Measurements from ENCODE around the gene SMIM24. TPM values are rescaled to one million over a fixed set of nuclear protein-coding genes. Genes with fewer than 3 reads are reported as not detected.

Gene SMIM24
- total and polyA plus RNA-seq, 10 of the 15 experiments (the other 5 are each of a cell fraction or from before 2014, with no cell fraction given) = 0.14 to 0.44 (median 0.23) TPM; not detected in 4

DNA sequence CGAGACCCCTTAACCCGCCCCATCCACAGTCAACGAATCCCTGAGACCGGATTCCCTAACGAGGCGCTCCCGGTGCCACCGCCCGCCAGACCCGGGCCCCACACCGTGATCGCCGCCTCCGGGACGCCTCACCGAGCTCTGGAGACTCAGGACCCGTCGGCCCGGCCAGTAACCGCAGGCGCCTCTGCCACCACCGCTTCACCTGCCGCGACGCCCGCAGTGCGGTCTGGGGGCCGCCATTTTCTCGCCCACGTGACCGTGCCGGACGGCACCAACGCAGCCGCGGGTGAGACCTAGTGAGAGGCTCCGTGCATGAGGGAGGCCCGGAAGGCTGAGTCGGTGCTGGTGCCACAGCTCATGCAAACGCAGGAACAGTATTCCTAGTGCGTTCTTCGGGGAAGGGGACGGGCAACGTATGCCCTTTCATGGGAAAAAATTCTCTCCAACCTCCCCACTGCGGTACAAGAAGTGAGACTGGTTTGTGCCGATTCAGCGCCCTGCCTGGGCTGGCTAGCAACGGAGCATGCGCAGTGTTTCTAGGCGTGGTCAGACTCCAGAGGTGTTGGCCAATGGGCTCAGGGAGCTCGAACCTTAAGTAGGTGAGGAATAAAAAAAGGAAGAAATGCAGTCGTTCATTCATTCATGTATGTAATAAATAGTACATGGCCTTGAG lies 20.2 kb upstream of the SMIM24 start, which contains the start of gene DOHH (continued):
- TF ChIP-seq, protein P1, sequence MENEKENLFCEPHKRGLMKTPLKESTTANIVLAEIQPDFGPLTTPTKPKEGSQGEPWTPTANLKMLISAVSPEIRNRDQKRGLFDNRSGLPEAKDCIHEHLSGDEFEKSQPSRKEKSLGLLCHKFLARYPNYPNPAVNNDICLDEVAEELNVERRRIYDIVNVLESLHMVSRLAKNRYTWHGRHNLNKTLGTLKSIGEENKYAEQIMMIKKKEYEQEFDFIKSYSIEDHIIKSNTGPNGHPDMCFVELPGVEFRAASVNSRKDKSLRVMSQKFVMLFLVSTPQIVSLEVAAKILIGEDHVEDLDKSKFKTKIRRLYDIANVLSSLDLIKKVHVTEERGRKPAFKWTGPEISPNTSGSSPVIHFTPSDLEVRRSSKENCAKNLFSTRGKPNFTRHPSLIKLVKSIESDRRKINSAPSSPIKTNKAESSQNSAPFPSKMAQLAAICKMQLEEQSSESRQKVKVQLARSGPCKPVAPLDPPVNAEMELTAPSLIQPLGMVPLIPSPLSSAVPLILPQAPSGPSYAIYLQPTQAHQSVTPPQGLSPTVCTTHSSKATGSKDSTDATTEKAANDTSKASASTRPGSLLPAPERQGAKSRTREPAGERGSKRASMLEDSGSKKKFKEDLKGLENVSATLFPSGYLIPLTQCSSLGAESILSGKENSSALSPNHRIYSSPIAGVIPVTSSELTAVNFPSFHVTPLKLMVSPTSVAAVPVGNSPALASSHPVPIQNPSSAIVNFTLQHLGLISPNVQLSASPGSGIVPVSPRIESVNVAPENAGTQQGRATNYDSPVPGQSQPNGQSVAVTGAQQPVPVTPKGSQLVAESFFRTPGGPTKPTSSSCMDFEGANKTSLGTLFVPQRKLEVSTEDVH (IDR thresholded peaks at IDR 0.05; ENCODE audit: low read depth, partially characterized antibody) = peak; percentile 64
- TF ChIP-seq NFYB (IDR thresholded peaks at IDR 0.05; ENCODE audit: insufficient read depth, low read depth, low read length) = peak; percentile 82
- TF ChIP-seq TCF12 (IDR thresholded peaks at IDR 0.05; ENCODE audit: low read depth, low read length) = peak; percentile 79; the same call in 1 of the 2 replicates
- peak; percentile 26; the same call in 1 of the 2 replicates for TF ChIP-seq HDGF (IDR thresholded peaks at IDR 0.05)
- TF ChIP-seq HCFC1 (IDR thresholded peaks at IDR 0.05; ENCODE audit: low read length) = peak; percentile 69
- TF ChIP-seq POLR2A (IDR thresholded peaks at IDR 0.05; ENCODE audit: low read depth, low read length) = peak; percentile 98
- no peak for TF ChIP-seq ETV6 (conservative IDR thresholded peaks at IDR 0.05 in 1 of 2, IDR thresholded peaks at IDR 0.05 in 1 of 2; ENCODE audit: borderline replicate concordance in 1 of 2, low read depth in 1 of 2)
- TF ChIP-seq STAT1 (conservative IDR thresholded peaks at IDR 0.05) = peak; percentile 97
- TF ChIP-seq, protein P2, sequence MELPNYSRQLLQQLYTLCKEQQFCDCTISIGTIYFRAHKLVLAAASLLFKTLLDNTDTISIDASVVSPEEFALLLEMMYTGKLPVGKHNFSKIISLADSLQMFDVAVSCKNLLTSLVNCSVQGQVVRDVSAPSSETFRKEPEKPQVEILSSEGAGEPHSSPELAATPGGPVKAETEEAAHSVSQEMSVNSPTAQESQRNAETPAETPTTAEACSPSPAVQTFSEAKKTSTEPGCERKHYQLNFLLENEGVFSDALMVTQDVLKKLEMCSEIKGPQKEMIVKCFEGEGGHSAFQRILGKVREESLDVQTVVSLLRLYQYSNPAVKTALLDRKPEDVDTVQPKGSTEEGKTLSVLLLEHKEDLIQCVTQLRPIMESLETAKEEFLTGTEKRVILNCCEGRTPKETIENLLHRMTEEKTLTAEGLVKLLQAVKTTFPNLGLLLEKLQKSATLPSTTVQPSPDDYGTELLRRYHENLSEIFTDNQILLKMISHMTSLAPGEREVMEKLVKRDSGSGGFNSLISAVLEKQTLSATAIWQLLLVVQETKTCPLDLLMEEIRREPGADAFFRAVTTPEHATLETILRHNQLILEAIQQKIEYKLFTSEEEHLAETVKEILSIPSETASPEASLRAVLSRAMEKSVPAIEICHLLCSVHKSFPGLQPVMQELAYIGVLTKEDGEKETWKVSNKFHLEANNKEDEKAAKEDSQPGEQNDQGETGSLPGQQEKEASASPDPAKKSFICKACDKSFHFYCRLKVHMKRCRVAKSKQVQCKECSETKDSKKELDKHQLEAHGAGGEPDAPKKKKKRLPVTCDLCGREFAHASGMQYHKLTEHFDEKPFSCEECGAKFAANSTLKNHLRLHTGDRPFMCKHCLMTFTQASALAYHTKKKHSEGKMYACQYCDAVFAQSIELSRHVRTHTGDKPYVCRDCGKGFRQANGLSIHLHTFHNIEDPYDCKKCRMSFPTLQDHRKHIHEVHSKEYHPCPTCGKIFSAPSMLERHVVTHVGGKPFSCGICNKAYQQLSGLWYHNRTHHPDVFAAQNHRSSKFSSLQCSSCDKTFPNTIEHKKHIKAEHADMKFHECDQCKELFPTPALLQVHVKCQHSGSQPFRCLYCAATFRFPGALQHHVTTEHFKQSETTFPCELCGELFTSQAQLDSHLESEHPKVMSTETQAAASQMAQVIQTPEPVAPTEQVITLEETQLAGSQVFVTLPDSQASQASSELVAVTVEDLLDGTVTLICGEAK (IDR thresholded peaks at IDR 0.05; ENCODE audit: borderline replicate concordance) = peak; percentile 62; the same call in 1 of the 2 replicates
- no peak for TF ChIP-seq ZNF274 (IDR thresholded peaks at IDR 0.05; ENCODE audit: insufficient read depth, insufficient read length)
- no peak for TF ChIP-seq CEBPB (IDR thresholded peaks at IDR 0.05; ENCODE audit: borderline replicate concordance in 1 of 2, low read depth in 2 of 2, low read length in 2 of 2)
- peak; percentile 89 for TF ChIP-seq SP1 (IDR thresholded peaks at IDR 0.05; ENCODE audit: low read depth, low read length)
- 0 out of 2 replicates have a peak, but pooled peaks have one; percentile 12 for TF ChIP-seq BCL11A (IDR thresholded peaks at IDR 0.05; ENCODE audit: low read depth, low read length)
- TF ChIP-seq ZZZ3 (IDR thresholded peaks at IDR 0.05; ENCODE audit: control insufficient read depth, insufficient read length, low read depth) = no peak
- TF ChIP-seq, protein P3, sequence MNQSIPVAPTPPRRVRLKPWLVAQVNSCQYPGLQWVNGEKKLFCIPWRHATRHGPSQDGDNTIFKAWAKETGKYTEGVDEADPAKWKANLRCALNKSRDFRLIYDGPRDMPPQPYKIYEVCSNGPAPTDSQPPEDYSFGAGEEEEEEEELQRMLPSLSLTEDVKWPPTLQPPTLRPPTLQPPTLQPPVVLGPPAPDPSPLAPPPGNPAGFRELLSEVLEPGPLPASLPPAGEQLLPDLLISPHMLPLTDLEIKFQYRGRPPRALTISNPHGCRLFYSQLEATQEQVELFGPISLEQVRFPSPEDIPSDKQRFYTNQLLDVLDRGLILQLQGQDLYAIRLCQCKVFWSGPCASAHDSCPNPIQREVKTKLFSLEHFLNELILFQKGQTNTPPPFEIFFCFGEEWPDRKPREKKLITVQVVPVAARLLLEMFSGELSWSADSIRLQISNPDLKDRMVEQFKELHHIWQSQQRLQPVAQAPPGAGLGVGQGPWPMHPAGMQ (IDR thresholded peaks at IDR 0.05; ENCODE audit: borderline replicate concordance) = peak; percentile 83
- TF ChIP-seq, protein P4, sequence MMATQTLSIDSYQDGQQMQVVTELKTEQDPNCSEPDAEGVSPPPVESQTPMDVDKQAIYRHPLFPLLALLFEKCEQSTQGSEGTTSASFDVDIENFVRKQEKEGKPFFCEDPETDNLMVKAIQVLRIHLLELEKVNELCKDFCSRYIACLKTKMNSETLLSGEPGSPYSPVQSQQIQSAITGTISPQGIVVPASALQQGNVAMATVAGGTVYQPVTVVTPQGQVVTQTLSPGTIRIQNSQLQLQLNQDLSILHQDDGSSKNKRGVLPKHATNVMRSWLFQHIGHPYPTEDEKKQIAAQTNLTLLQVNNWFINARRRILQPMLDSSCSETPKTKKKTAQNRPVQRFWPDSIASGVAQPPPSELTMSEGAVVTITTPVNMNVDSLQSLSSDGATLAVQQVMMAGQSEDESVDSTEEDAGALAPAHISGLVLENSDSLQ (IDR thresholded peaks at IDR 0.05) = no peak; the same call in 1 of the 2 replicates
- TF ChIP-seq, protein P5, sequence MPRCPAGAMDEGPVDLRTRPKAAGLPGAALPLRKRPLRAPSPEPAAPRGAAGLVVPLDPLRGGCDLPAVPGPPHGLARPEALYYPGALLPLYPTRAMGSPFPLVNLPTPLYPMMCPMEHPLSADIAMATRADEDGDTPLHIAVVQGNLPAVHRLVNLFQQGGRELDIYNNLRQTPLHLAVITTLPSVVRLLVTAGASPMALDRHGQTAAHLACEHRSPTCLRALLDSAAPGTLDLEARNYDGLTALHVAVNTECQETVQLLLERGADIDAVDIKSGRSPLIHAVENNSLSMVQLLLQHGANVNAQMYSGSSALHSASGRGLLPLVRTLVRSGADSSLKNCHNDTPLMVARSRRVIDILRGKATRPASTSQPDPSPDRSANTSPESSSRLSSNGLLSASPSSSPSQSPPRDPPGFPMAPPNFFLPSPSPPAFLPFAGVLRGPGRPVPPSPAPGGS (IDR thresholded peaks at IDR 0.05; ENCODE audit: borderline replicate concordance, insufficient read depth, low read depth, low read length, poor library complexity, severe bottlenecking) = no peak
